Occipital lobe (tissue), 2 donors: Measurements from ENCODE around the gene BLCAP. TPM values are rescaled to one million over a fixed set of nuclear protein-coding genes. Genes with fewer than 3 reads are reported as not detected.
"Not testable (repeated sequence)": the region's sequence is repeated elsewhere in the genome, so short reads cannot be mapped to it uniquely, and the experiment has no call there.

Experiments
- DNase-seq: peaks from one replicate; lab custom pipeline; 2025; lab: John Stamatoyannopoulos, UW
- total RNA-seq: library from RNA; depleted of rRNA; stranded (reverse); fragments of >200 nt; gene quantifications from one replicate; pipeline ENCODE4 v1.2.3, GENCODE V29; 2014

The BLCAP gene
- total RNA-seq, 1 donor from 2014 or later, result 67.7 TPM

DNA sequence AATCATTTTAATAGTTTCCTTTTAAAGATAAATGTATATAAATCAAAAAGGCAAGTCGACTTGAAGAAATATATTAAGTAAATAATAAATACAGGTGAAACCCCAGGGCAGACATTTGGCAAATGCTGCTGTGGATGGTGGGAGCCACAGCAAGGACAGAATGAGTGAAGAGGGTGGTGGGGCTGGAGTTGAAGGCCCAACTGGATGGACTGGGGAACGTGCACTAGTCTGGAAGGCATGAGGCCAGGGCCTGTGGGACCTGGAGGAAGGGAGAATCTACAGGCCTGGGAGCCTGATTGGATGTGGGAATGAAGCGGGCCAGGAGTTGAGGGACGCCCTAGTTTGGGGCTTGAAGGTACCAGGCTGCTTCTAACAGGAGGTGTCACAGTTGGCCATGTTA, 30.6 kb upstream of the BLCAP start:
- DNase-seq, result no peak

DNA sequence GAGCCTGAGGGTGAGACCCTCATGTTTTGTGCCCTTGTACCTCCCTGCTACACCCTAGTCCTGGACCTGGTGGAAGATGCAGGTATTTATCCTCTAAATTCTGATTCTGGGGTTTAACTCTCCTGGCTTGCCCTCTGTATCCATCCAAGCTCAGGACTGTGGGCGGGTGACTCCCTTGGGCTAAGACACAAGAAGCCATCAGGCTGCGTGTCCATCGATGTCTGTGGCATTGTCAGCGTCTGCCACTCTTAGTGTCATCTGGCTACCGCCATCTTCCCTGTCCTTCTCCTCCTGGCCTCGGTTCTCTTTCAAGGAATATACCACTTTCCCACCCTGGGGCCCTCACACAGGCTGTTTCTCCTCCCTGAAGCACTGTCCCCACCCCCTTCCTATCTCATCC, 28.9 kb upstream of the BLCAP start:
- DNase-seq, result no peak

DNA sequence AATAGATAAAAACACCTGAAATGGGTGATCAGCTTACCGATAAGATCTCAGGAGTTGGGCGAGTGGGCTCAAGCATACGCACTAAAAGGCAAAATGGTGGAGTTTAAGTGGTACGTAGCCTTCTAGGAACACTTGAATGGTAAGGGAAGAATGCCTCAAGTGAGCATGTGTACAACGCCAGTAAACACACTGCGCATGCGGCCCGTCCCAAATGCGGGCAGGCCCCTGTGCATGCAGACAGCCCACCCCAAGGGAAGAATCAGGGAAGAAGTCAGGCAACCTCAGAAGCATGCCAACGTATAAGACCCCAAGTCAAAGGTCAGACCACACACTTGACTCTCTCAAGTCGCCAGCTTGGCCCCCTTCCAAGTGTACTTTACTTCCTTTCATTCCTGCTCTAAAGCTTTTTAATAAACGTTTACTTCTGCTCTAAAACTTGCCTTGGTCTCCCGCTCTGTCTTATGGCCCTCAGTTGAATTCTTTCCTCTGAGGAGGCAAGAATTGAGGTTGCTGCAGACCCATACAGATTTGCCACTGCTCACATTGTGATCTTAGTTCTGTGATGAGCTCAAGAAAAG, 27.1 kb upstream of the BLCAP start:
- DNase-seq, result not testable (repeated sequence)

GRCh38 chr20:37552415-37552814, 24.7 kb upstream of the BLCAP start:
- no peak for DNase-seq

- not testable (repeated sequence) for DNase-seq
Measured at GRCh38 chr20:37551660-37552059, 24.0 kb upstream of the BLCAP start.

- not testable (repeated sequence) for DNase-seq
Measured at GRCh38 chr20:37550101-37550920, 22.6 kb upstream of the BLCAP start.

GRCh38 chr20:37547912-37548311, 20.2 kb upstream of the BLCAP start:
- no peak for DNase-seq

- no peak for DNase-seq
Measured at GRCh38 chr20:37545516-37545915, 17.8 kb upstream of the BLCAP start.

- no peak for DNase-seq
Measured at GRCh38 chr20:37544386-37544785, 16.7 kb upstream of the BLCAP start.

DNA sequence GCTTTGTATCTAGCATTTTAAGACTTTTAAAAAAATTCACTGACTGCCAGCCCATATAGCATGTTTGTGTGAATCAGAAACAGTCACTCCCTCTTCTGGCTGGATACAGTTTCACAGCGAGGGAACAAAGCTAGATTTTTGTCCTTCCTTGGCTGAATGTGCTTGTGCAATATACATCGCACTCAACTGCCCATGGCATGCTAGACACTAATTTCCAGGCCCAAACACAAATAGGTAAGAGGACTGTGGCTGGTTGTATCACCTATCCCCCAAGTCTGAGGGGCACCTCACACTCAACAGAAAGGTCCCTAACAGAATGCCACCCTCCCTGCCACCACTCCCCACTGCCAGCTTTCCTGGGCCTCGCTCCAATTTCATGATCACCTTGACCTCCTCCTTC, 16.2 kb upstream of the BLCAP start:
- DNase-seq, result no peak

GRCh38 chr20:37542281-37542680, 14.6 kb upstream of the BLCAP start:
- DNase-seq, result no peak

DNA sequence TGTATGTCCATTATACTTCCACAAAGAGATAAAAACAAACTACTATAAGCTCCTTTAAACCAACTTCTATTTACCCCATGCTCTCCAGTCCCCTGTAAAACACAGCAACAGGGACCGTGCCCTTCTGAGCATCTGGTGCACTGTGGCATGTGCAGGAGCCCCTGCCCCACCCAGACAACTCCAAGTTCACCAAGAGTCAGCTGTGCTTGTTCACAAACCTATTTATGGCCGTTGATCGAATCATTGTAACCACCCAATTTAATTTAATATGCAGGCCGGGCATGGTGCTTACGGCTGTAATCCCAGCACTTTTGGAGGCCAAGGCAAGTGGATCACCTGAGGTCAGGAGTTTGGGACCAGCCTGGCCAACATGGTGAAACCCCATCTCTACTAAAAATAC, 13.7 kb upstream of the BLCAP start:
- no peak for DNase-seq

GRCh38 chr20:37540838-37541237, 13.2 kb upstream of the BLCAP start:
- not testable (repeated sequence) for DNase-seq

DNA sequence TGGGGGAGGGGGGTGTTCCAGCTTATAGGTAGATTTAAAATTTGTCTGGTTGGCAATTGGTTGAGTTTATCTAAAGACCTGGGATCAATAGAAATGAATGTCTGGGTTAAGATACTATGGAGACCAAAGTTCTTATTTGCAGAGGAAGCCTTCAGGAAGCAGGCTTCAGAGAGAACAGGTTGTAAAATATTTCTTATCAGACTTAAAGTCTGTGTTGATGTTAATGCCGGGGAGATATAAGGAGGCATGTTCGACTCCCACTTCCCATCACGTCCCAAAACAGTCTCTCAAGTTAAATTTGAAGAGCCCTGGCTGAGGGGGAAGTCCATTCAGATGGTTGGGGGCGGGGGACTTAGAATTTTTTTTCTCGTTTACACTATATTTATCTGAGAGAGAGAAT, 12.3 kb upstream of the BLCAP start:
- DNase-seq, result no peak

- DNase-seq, result no peak
Measured at GRCh38 chr20:37539424-37539823, 11.7 kb upstream of the BLCAP start.

- DNase-seq, result peak; percentile 62
Measured at GRCh38 chr20:37538003-37538402, 10.3 kb upstream of the BLCAP start.

DNA sequence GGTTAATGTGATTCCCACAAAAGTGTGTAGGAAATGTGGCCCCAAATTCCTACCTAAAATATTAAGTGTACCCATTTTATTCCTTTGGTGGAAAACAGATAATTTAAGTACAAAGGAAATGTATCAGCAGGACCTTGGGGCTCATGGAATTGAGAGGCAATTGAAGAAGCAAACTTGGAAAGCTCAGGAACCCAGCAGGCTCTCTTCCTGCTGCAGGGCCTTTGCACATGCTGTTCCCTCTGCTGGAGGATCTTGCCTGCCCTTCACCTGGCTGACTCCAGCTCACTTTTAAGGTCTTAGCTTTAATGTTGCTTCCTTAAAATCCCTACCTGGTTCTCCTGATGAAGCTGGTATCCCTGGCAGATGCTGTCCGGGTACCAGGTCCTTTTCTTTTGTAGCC, 9.8 kb upstream of the BLCAP start:
- DNase-seq, result no peak

DNA sequence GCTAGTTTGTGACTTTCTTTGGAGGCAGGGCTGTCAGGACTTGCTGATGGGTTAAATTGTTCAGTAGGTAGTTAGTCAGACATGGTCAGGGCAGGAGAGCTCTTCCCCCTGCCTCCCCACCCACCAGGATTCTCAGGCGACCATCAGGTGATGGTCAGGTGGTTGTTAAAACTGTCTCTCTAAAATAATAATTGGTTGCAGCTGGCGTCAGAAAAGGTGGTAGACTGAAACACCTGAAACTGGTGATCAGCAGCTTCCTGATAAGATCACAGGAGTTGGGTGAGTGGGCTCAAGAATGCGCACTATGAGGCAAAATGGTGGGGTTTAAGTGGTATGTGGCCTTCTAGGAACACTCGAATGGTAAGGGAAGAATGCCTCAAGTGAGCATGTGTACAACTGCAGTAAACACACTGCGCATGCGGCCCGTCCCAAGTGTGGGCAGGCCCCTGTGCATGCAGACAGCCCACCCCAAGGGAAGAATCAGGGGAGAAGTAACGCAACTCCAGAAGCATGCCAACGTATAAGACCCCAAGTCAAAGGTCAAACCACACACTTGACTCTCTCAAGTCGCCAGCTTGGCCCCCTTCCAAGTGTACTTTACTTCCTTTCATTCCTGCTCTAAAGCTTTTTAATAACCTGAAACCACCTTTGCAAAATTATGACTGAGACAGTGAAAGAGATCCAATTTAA, 7.9 kb upstream of the BLCAP start:
- no peak for DNase-seq

DNA sequence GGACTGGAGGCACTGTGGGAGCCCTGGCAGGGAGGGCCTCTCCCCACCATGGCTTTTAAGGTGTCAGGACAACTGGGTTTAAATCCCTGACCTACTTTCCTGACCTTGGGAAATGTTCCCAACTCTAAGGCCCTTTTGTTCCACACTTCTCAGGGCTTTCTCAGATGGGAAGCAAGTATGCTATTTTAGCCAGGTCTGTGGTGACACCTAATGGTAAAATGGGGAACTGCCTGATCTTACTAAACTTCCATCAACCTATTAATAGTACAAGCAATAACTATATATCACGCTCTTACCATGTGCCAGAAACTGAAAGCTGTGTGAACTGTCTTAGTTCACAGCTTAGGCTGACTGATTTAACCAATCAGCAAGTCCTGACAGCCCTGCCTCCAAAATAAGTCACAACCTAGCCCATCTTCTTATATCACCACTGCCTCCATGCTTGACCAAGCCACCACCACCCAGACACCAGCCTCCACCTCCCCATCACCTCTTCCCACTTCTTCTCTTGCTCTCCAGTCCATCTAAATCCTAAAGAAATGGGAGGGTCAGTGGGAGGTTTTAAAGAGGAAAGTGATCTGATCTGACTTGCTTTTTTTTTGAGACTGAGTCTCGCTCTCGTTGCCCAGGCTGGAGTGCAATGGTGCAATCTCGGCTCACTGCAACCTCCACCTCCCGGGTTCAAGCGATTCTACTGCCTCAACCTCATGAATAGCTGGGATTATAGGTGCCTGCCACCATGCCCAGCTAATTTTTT, 6.9 kb upstream of the BLCAP start:
- peak; percentile 17 for DNase-seq

DNA sequence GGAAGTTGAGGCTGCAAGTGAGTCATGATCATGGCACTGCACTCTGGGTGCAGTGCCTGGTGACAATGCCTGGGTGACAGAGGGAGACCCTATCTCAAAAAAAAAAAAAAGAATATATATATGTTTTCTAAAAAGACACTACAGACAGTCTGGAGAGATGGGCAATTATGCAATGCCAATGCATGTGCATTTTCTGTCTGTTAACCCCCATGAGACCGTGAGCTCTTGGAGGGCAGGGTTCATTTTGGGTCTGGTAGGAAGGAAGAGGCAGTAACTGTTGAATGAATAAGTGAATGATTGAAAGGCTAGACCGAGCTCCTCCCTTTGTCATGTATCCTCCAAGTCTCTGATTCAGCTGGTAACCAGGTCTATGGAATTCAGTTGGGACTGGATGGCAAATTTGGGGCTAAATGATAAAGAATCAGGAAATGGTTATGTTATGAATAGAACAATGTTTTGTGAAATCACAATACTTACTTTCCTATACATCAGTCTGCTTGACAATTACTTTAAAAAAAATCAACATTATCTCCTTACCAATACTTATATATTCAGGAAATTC, 5.6 kb upstream of the BLCAP start:
- DNase-seq, result no peak

- DNase-seq, result no peak
Measured at GRCh38 chr20:37531856-37532255, 4.2 kb upstream of the BLCAP start.

DNA sequence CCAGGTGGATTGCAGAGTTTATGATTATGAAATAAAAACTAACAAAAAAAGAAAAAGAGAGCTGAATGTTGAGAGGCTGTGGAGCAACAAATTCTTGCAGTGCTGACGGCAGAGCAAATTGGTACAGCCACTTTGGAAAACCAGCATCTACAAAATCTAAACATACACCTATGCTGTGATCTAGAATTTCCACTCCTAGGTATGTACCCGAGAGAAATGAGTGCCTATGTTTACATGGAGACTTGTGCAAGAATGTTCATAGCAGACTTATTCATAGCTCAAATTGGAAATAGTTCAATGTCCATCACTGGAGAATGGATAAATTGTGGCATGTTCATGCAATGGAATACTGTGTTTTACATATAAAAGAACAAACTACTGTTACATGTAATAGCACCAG, 3.0 kb upstream of the BLCAP start:
- DNase-seq, result no peak
